H1 (cell line): Measurements from ENCODE around the gene TTLL5. TPM values are rescaled to one million over a fixed set of nuclear protein-coding genes. Genes with fewer than 3 reads are reported as not detected.

Source experiments
- CHD7 ChIP-seq: fragments of 300-600 bp; sonication (generic); IDR thresholded peaks from 2 replicates; pipeline ENCODE4 v1.7.1; 2012; ENCODE audit warnings: low read length, moderate library complexity, mild to moderate bottlenecking, inconsistent platforms; ENCODE audit not compliant: insufficient replicate concordance
- polyA plus RNA-seq, 7 experiments: library from polyadenylated mRNA; depleted of rRNA in 3 of 7; stranded (reverse) in 5 of 7; unstranded in 2 of 7; fragments of >200 nt in 5 of 7; fragments of 200-250 nt in 2 of 7; gene quantifications; 1 replicate in 5 of 7; 2 replicates in 1 of 7; 4 replicates in 1 of 7; pipeline versions ENCODE4 v1.2.1 to v1.2.3, GENCODE V29; 2011 to 2013; ENCODE audit warnings: missing spikeins in 2 of 7, mixed read lengths in 2 of 7
- total RNA-seq: library from RNA; stranded (reverse); fragmentation: NEBNext Ultra II Directional; extraction: Animal tissue kit (Norgen Biotek cat#: 25700); gene quantifications from 2 replicates; pipeline ENCODE4 v1.2.1, GENCODE V29; 2021

Gene TTLL5
- total and polyA plus RNA-seq, 2 of the 8 experiments (the other 6 are each of a cell fraction or from before 2014, with no cell fraction given), result 16.1 to 45.9 TPM

DNA sequence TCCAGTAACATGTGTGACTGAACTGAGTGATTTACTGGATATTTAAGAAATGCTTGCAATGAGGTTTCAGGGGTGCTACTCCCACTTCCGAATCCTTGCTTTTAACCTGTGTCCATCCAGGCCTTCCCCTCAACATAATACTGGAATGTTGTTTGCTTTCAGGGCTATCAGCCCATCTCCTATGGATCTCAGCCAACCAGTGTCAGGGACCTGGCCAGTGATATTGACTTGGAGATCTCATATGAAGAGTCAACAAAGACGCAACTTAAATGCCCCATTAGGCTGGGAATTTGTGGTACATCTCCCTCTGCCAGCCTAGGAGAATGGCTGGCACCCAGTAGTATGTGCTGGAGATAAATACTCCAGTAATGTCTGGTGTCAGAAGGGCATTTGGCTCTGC lies 323.6 kb downstream of the TTLL5 start (continued):
- TF ChIP-seq CHD7, result no peak
